Raji (cell line): ENCODE results near the gene MICOS13.

Source experiments
- POLR2A ChIP-seq: IDR thresholded peaks from 2 replicates; pipeline ENCODE4 v1.6.1; 2011; ENCODE audit warnings: low read depth, low read length, control low read depth; ENCODE audit not compliant: insufficient read depth

Gene MICOS13

DNA sequence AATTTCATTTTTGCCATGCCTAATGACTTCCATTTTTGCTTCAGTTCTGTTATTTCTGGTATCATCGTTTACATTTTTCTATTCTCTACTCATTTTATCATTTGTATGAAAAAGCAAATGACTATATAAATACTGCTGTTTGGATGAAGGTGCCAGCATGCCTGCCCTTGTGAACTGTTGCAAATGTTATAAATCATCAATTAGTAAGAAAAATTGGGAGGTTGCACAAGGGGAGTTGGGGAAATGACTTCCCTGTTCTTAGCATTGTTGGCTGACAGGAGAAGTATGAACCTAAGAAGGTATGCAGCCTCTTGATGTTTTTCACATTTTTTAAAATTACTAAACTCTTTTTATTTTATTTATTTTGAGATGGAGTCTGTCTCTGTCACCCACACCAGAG is 42.3 kb downstream of the MICOS13 start:
- TF ChIP-seq POLR2A = no peak

DNA sequence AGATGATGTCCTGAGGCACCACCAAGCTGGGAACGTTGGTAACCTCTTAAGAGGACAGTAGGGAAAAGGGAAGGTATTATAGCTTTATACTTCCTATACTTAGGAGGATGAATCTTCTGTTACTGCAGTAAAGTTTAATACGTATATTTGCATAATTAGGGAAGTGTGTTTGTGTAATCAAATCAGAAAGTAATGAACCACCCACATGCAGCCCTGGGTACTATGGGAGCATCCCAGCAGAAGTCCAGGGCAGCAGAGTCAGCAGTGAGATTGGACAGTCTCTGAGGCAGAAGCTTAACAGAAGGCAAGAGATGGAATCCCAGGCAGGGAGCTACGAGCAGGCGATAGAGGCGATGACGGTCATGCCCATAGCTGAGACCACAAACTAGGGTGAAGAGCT is 44.9 kb downstream of the MICOS13 start:
- TF ChIP-seq POLR2A = no peak

DNA sequence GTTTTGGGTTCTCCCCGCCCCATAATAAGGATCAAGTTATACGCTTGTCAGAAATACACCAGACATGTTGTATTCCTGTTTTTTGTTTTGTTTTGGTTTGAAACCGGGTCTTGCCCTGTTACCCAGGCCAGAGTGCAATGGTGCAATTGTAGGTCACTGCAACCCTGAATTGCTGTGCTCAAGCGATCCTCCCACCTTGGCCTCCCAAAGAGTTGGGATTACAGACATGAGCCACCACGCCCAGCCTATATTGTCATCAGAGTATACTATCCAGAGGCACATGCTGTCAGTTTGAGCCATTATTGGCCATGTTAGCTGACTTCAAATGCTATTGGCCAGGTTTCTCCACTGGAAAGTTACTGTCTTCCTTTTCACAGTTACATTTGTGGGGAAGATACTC is 47.7 kb downstream of the MICOS13 start:
- no peak for TF ChIP-seq POLR2A

DNA sequence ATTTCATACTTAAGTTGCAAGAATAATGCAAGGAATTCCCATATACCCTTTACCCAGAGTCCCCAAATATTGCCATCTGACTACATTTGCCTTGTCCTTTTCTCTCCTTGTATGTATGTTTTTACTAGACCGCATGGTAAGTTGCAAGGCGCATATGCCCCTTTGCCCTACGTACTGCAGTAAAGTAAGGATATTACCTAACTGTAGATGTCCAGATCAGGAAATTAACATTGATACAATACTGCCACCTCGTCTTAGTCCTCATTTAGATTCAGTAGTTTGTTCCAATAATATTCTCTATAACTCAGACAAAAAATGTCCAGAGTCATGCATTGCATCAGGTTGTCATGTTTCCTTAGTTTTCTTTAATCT is 48.1 kb downstream of the MICOS13 start:
- TF ChIP-seq POLR2A = no peak

DNA sequence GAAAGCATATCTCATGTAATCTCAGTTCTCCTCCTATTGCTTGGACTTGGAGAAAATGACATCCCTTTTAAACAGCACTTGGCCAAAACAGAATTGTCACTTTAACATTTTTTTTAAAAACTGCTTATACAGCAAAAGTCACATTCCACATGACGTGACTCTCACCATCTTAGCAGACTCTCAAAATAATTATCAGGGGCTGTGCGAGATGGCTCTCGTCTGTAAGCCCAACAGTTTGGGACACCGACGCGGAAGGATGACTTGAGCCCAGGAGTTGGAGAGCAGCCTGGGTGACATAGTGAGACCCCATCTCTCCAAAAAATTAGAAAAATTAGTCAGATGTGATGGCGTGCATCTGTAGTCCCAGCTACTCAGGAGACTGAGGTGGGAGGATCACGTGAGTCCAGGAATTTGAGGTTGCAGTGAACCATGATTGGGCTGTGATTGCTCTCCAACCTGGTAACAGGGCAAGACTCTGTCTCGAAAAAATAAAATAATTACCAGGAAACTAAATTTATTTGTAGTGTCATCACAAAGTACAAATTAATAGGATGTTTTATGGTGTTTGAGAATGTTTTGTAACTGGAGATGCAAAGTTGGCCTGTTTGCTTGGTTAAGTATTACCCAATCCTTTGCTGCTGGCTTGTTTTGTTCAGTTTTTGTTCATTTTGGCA is 48.6 kb downstream of the MICOS13 start:
- TF ChIP-seq POLR2A = no peak

DNA sequence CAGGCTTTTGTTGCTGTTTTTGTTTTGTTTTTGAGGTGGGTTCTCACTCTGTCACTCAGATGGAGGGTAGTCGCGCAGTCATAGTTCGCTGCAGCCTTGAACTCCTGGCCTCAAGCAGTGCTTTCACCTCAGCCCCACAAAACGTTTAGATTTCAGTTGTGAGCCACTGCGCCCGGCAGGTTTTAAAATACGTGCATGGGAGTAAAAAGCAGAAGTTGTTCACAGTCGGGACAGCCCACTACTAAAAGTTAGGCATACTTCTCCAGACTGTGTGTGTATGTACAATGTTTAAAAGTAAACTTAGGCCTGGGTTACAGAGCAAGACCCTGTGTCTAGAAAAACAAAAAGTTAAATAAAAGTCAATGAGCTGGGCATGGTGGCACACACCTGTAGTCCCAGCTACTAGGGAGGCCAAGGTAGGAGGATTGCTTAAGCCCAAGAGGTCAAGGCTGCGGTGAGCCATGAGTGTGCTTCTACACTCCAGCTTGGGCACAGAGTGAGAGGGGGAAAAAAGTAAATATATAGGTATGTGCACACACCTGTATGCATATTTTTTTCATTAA is 51.3 kb downstream of the MICOS13 start:
- TF ChIP-seq POLR2A = no peak

DNA sequence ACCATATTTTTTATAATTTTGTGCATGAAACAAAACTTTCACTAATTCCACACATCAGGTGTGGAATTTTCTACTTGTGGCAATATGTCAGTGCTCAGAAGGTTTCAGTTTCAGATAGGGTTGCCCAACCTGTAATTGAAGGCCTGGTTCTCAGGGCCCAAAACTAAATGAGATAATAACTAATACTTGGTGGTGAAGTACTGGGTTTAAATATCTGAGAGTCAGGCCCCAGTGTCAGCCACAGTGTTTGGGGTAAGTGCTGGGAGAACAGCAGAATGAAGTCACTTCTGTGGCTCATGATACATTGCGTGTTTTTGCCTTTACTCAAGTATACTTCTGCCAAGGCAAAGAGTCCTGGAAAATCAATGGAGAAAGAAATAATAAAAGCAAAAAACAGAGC is 51.9 kb downstream of the MICOS13 start:
- no peak for TF ChIP-seq POLR2A
